Renal cortical epithelial cell (primary cell): ENCODE results near the gene C15orf61. TPM values are rescaled to one million over a fixed set of nuclear protein-coding genes. Genes with fewer than 3 reads are reported as not detected.

Experiments used
- DNase-seq: peaks from one replicate; pipeline ENCODE4 v3.0.0-alpha.2; 2011; ENCODE audit warnings: low read depth
- total RNA-seq: library from RNA; depleted of rRNA; stranded (reverse); fragments of >200 nt; gene quantifications from 2 replicates; pipeline ENCODE4 v1.2.3, GENCODE V29; 2014

Gene C15orf61
- 1.2 and 1.9 TPM in 2 replicates for total RNA-seq

- peak; percentile 45 for DNase-seq
These were observed at the start of gene C15orf61 for GRCh38 chr15:67521029-67521782. Gene C15orf61, plus strand, starts transcription at chr15:67521131. Its CDS starts 118 bp downstream, at chr15:67521249.

GRCh38 chr15:67472957-67473356, 48.0 kb upstream of the C15orf61 start:
- DNase-seq: peak; percentile 14

GRCh38 chr15:67474405-67475110, 46.4 kb upstream of the C15orf61 start:
- no peak for DNase-seq

DNA sequence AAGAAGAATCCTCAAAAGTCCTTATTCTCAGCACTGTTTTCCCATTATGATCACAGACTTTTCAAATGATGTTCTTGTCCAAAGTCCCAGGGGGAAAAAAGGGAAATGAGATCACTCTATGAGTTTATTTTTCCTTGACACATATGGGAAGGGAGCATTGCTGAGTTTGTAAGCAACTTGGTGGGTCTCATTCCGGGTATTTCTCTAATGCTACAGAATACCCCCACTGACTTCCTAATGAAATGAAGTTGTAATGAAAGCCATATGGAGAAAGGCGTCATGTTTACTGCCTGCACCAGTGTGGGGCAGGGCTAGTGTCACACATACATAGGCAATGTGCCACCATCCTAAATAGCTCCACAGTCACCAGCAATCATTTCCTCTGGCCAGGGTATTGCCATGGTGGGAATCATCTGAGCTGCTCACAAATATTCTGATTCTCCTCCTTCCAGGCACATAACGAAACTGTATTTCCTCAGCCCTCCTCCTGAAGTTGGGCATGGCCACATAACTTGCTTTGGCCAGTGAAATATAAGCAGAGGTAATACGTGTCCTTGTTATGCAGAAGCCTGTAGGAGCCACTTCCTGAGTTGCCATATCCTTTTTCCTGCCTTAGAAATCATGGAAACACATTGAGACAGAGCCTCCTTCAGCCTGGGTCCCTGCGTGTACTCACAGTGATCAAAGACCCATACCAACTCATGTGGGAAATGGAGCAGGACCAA, 41.0 kb upstream of the C15orf61 start:
- no peak for DNase-seq

DNA sequence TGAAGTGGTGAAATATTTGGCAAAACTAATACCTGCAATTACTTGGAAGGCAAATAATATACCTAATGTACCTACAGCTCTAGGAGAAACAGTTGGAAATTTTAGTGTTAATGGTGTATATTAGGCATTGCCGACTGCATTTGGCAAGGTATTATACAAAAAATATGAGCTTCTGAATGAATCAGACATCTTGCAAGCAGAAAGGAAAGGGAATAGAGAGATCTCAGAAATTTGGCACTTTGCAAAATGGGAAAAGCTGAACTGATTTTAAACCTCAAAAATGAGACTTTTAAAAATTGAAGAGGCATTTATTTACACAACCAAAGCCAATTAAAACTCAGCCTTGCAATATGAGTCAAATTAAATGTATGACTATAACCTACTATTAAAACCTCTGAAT, 40.2 kb upstream of the C15orf61 start:
- DNase-seq: no peak

GRCh38 chr15:67481680-67482079, 39.3 kb upstream of the C15orf61 start:
- DNase-seq: no peak

- no peak for DNase-seq
These were observed 25.3 kb upstream of the C15orf61 start for GRCh38 chr15:67495585-67495984.

DNA sequence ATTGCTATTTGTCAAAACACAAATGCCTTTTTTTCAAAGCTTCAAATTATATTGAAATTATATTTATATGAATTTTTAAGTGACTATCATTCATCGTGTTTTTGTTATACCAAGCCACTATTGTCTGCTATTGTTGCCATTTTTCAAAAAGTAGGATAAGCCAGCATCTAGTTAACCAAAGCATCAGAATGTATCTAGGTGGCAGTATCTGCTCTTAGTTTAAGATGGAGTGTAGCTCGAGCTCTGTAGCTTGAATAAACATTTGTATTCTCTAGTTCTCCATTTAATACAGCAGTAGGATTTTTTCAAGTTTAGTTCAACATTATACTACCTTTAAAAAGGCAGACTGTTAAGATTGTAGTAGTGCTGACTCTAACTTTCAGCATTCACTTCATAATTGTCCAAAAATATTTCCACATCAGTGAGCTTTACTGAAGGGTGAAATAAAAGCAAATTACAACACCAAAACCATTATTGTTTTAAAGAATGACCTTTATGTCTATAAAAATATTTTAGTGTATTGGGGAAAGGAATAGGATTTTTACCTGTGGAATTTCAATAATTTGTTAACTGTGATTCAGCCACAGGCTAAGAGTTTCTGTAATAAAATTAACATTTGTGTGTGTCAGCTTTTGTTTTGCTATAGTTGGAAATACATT, 19.6 kb upstream of the C15orf61 start:
- DNase-seq: peak; percentile 63

- DNase-seq: peak; percentile 33
These were observed 19.0 kb upstream of the C15orf61 start for GRCh38 chr15:67501836-67502461.

DNA sequence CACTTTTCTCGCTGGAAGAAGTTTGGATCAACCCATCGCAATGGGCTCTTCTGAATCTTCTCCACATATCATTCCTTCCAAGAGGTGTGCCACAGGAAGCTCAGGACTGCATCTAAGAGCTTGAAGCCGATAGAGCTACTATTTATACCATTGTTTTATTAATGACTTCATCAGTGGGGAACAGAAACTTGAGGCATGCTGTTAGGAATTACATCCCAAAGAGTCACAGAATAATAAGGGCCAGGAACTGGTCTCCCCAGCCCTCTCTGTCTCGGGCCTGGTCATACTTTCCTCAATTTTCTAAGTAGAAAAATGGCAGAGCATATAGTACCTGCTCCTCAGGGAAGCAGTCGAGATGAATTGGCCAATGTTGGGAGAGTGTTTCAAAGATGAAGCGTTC, 16.9 kb upstream of the C15orf61 start:
- DNase-seq: no peak

GRCh38 chr15:67504796-67505195, 16.1 kb upstream of the C15orf61 start:
- no peak for DNase-seq

DNA sequence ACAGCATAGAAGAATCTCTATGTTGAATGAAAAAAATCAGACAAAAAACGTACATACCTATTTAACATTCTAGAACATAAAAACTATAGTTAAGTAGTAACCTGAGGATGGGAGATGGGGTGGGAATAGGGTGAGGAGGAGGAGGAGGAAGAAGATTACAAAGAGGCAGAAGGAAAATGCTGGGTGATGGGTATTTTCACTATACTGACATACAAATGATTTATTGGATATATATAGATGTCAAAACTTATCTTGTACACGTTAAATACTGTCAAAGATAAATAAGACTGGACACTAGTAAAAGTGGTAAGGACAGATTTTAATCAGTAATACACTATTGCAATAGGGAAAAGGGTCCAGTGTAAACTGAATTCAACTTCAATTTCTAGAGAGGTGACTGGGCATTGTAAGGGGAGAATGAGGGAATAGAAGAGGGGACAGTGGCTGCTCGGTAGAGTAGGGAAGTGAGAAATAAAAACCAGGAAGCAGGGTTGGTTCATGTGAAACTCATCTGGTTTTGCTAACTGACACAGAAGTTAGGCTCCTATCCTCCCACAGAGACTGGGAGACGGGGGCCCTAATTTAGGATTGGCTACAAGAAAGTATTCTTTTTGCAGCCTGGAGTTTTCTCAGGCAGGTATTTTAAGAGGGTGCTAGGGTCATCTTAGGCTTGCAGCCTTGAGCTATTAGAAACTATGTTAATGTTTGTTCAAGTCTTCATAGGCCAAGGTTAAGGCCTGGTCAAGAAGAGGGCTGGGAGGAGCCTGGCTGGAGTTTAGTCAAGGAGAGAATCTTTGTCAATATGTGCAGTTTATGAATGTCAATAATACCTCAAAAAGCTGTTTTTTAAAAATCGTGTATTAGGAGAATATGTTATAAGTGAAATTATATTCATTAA, 15.0 kb upstream of the C15orf61 start:
- no peak for DNase-seq

DNA sequence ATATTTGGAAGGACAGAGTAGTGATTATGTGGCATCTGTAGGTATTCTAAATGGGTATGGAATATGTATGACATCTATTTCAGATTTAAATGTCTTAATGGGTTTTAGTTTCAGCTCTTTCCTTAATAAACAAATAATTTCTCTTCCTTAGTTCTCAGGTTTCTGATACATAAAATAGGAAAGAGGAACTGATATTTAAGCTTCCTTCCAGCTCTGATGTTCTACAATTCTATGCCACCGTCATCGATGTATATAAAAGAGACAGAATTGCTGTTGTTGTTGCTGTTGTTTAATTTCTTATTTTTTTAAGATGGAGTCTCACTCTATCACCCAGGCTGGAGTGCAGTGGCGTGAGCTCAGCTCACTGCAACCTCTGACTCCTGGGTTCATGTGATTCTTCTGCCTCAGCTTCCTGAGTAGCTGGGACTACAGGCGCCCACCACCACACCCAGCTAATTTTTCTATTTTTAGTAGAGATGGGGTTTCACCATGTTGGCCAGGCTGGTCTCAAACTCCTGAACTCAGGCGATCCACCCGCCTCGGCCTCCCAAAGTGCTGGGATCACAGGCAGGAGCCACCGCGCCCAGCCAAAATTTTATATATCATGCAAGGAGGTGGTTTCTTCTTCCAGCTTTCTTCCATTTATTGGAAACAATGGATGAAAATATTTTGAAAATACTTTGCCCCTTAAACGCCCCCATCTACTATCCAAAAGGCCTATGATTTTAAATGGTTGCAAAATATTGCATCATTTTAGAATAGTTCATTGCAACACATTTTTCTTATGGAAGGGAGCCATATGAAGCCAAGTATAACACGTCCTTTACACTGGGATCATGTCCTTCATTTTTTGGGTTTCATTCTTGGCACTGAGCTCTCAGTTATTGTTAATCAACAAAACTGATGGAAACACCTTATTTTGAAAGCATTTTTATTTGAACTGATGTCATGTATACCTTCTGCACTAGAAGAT, 13.9 kb upstream of the C15orf61 start:
- no peak for DNase-seq

GRCh38 chr15:67508407-67508806, 12.5 kb upstream of the C15orf61 start:
- DNase-seq: no peak

- no peak for DNase-seq
These were observed 11.0 kb upstream of the C15orf61 start for GRCh38 chr15:67509918-67510317.

GRCh38 chr15:67510597-67511190, 10.2 kb upstream of the C15orf61 start:
- peak; percentile 61 for DNase-seq

- DNase-seq: no peak
These were observed 9.3 kb upstream of the C15orf61 start for GRCh38 chr15:67511606-67512005.

DNA sequence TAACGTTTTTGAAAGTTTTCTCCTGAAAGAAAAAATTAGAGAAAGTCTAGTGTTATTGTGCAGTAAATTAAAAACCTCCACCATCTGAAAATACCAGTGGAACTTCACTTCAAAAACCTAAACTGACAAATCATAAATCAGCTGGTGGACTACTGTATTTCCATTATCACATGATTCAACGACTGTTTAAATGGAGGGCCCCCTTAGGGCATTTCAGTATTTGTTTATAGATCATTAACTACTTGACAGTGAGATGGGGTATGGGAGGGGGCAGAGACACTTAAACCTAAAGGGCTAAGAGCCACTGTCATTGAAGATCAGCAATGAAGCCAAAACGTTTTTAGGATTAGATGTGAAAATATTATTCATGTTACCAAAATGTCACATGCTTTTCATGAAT, 8.8 kb upstream of the C15orf61 start:
- no peak for DNase-seq
